DMS 273 treated with DMSO at 0.1 percent for 48 hours (cell line): ENCODE measurements around the gene ANK3.

Experiments
- DNase-seq: peaks from one replicate; lab custom pipeline; 2025; lab: John Stamatoyannopoulos, UW

ANK3 gene

GRCh38 chr10:60389413-60390025, at the start of gene ANK3:
ANK3 (minus strand) TSS chr10:60389875; CDS start chr10:60389538, 337 bp downstream.
- DNase-seq: no peak

- no peak for DNase-seq
These were observed 44.9 kb upstream of the ANK3 start for GRCh38 chr10:60434418-60435046.

DNA sequence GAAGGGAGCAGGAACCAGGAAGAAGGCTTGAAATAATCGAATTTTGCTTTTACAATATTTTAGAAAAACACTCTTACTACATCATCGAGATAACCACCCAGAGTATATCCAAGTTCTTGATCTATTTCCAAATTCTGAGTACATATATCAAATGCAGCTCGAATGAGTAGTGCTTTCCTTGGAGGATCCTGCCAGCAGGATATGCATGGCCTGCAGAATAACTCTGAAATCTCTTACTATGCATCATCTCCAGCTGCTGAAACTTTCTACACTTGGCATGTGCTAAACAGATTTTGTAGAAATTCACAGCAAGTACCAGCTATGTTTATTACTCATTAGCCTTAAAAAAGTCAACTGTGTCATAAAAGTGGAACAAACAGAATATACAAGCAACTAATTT, 44.0 kb upstream of the ANK3 start:
- DNase-seq: no peak

- no peak for DNase-seq
These were observed 41.3 kb upstream of the ANK3 start for GRCh38 chr10:60430836-60431597.

- no peak for DNase-seq
These were observed 40.3 kb upstream of the ANK3 start for GRCh38 chr10:60430017-60430416.

DNA sequence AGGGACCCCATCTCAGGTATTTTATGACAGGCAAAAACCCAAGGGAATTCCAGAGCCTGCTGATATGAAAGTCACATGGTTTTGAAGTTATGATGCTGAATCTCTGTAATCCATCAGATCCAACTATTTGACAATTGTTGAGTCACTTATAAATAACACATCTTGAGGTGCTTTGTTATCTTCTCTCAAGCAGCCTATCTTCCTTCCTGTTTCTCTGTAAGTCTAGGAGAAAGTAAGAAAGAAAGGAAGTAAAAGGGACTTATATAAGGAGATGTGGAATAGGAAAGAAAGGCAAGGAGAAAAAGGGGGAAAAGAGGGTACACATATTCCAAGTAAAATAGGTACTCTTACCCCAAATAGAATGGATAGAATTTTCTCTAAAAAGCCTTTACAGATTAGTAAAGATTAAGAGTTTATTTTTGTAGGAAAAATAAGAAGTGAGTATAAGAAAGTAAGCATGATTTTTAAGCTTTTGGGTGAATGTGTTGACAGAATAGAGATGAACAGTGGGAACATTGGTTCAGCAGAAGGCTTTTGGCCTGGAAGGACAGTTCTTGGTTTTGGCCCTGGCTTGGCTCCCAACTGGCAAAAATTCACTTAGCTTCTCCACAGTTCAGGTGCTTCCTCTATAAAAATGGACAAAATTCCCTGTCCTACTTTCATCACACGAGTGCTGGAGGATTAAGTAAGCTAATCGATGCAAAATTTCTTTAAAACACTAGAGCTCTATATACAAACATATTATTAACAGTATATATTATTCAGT, 39.6 kb upstream of the ANK3 start:
- DNase-seq: no peak

- no peak for DNase-seq
These were observed 38.7 kb upstream of the ANK3 start for GRCh38 chr10:60428387-60428737.

- DNase-seq: no peak
These were observed 38.2 kb upstream of the ANK3 start for GRCh38 chr10:60427709-60428386.

- DNase-seq: no peak
These were observed 37.5 kb upstream of the ANK3 start for GRCh38 chr10:60427148-60427547.

DNA sequence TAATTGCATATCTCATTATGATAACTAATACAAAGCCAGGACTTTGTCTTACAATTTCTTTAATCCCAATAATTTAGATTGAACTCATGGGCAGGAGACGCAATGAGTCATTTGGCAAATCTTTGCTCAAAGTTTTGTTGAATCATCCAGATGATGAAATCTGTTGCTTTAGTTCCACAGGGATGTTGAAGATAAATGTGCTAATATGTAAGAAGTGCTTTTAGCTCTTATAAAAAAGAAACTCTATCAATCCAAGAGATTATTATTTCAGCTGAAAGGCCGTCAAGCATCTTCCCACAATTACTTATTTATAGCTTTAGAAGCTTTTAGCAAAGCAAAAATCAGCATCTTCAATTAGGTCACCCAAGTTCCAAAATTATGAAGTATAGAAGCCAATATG, 36.8 kb upstream of the ANK3 start:
- no peak for DNase-seq

- DNase-seq: no peak
These were observed 35.9 kb upstream of the ANK3 start for GRCh38 chr10:60425392-60426110.

GRCh38 chr10:60424971-60425370, 35.3 kb upstream of the ANK3 start:
- DNase-seq: no peak

- no peak for DNase-seq
These were observed 34.2 kb upstream of the ANK3 start for GRCh38 chr10:60423920-60424319.

- no peak for DNase-seq
These were observed 33.1 kb upstream of the ANK3 start for GRCh38 chr10:60422809-60423208.

DNA sequence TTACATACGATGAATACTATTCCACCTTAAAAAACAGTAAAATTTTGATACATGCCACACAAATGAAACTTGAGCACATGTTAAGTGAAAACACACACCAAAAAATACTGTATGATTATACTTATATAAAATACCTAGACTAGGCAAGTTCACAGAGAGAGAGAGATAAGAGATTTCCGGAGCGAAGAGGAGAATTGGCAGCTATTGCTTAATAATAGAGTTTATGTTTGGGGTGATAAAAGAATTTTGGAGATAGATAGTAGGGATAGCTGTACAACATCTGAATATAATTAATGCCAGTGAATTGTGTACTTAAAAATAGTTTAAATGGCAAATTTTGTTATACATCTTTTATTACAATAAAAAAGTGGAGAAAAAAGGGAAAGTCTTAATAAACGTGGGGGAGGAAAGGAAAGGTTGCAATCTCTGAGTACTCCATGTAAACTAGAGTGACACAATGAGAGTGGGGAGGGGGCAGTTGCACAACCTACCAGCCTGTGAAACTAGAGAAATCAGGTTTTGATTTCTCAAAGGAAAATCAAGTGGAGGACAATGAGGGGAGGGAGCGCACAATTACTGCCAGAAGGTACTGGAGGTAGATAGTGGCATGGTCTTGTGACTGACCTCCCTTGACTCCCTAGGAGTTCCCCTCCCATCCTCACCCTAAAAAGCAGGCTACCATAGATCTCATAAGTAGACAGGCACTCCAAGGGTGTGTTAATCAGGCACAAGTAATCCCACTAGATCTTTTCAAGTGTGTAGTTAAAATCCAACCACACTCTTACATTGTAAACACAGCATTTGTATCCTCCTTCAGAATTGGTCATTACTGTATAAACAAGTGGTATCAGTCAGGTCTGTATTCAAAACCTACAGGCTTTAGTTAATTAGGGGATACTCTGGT, 31.6 kb upstream of the ANK3 start:
- DNase-seq: no peak

DNA sequence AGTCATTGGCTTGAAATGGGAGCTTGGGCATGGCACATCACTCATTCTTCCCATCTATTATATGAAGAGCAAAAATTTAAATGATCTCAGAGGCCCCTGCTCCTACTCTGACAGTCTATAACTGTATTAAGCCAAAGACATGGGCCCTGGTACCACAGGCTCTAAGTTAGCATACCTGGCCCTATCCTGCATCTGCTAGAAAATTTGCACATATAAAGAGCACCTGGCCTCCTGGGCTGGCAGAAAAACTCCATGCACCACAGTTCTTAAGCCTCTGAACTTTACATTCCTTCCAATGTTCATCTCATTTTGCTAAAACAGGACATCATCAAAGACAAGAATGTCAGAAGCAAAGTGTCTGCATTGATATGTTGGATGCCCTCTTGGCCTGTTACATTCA, 29.6 kb upstream of the ANK3 start:
- no peak for DNase-seq

DNA sequence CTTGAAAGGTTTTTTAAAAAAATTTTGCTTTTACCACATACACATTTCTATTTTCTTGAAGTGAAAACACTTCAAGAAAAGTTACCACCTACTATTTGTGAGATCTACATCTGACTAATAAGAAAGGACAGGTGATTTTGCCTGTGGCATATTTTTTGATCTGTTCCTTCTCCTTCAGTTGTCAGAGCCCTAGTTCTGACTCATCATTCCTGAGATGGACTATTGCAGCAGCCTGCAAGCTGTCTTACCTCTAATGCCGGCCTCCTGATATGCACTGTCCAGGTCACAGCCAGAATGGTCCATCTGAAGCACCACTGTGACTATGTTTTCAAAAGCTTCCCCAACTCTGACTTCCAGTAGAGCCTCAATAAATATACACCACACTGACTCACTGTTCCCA, 28.2 kb upstream of the ANK3 start:
- no peak for DNase-seq

DNA sequence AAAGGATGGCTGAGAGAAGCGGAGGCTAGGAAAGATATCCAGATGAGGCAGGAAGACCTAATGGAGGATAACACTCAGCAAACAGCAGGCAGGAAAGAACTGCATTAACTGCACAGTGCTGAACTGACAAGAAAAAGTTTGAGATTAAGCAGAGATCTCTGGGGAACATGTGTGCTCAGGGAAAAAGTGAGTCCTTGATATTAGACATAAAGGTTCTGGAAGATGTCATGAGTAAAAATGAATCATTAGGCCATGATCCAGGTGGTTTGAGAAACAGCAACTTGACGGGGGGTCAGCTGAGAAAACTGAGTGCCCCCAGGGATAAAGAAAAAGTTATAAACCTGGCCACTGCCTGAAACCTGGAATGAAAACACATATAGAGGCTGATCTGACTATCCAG, 27.3 kb upstream of the ANK3 start:
- no peak for DNase-seq

DNA sequence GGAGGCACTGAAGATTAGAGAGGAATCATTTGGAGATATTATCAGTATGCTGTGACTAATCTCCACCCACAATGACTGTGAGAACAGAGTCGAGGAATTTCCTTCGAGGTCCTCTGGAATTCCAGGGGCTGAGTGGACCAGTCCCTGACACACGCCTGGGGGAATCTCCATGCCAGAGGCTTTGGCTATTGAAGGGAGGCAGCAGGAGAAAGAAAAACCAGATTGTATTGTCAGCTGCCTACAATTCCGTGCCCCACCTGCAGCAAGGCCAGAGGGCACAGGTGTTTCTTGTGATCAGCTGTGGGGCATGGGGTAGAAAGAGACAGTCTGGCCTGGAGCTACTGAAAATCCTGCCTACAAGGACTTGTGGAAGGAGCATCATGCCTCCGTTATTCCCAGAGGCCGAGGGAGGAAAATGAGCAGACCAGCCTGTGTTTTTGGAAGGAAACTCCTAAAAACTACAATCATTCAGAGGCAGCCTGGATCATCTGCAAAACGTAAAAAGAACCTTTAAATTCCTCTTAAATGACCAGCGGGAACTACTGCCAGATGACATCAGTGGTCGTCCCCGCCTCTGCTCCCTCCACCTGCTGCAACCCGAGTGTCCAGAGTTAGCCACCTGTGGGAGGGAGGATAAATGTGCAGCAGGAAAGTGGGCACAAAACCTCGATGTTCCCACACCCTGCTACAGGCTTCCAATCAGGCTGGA, 25.4 kb upstream of the ANK3 start:
- no peak for DNase-seq

- no peak for DNase-seq
These were observed 24.4 kb upstream of the ANK3 start for GRCh38 chr10:60414111-60414510.
